ENCODE measurements around the gene CDK19. TPM values are rescaled to one million over a fixed set of nuclear protein-coding genes. Genes with fewer than 3 reads are reported as not detected.
"Not testable (repeated sequence)": the region's sequence is repeated elsewhere in the genome, so short reads cannot be mapped to it uniquely, and the experiment has no call there.

CDK19 gene
- total RNA-seq, 5 donors from 2014 or later (not counting 1 experiment from before 2014, with no cell fraction given), result 11.4 to 16.1 (median 14.2) TPM

DNA sequence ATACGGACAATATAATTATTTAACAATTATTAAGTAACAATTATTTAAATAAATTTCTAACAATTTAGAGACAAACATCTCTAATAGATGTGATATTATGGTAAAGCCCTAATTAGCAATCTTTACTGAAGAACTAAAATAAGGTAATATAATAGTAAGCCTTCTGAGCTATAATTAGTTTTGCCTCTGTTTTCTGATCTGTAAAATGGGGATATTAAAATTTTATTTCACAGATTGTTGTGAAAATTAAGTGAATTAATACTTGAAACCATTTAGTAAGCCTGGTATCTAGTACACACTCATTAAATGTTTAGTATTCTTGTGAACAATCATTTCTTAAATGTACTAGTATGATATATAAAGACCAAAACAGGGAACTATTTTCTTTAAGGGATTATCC is 70.3 kb downstream of the CDK19 start:
- Histone ChIP-seq H3K4me1 (ENCODE audit: control insufficient read depth in 1 of 2, extremely low read depth in 1 of 2, insufficient read depth in 2 of 2, low read length in 2 of 2) (no peaks in the 10 kb centered on the region), H3K27ac (ENCODE audit: low read length) (no peak overlapping the region), H3K4me3 (ENCODE audit: control insufficient read depth in 1 of 2, extremely low read depth in 1 of 2, low read length in 1 of 2) (no peak overlapping the region), H3K27me3 (replicated peaks in 1 of 2; ENCODE audit: control insufficient read depth in 2 of 2, extremely low read depth in 1 of 2, insufficient read depth in 2 of 2, low read length in 1 of 2) (no peaks in the 10 kb centered on the region), H3K9me3 (peaks cover 8% of the 10 kb centered on the region), H3K36me3 (ENCODE audit: control insufficient read depth in 2 of 2, extremely low read depth in 1 of 2, insufficient read depth in 1 of 2, low read length in 1 of 2) (peaks cover 0 to 4% of the 10 kb centered on the region in 2 donors)
- H3K4me3 Mint-ChIP-seq, result no peak overlapping the region
- H3K4me1 Mint-ChIP-seq, result peaks cover 0 to 2% (median 1%) of the 10 kb centered on the region in 3 donors
- WGBS (ENCODE audit: insufficient coverage), result no CpG with 5 or more reads among the region's 1 CpG
- ChIA-PET POLR2A (interaction anchor here in 1 of 2 donors (0.6 kb wide), 1 partner anchor 728 kb away, joined by 3 read pairs; no protein-coding TSS in a partner anchor), CTCF (no interaction called here)
- H3K27me3 Mint-ChIP-seq, result no peaks in the 10 kb centered on the region
- ATAC-seq (replicated peaks in 1 of 4) (no peak), DNase-seq (no peak)
- peaks cover 9 to 26% (median 15%) of the 10 kb centered on the region in 3 donors for H3K9me3 Mint-ChIP-seq
- no peak overlapping the region for H3K27ac Mint-ChIP-seq
- peaks cover 43% of the 10 kb centered on the region for H3K36me3 Mint-ChIP-seq

DNA sequence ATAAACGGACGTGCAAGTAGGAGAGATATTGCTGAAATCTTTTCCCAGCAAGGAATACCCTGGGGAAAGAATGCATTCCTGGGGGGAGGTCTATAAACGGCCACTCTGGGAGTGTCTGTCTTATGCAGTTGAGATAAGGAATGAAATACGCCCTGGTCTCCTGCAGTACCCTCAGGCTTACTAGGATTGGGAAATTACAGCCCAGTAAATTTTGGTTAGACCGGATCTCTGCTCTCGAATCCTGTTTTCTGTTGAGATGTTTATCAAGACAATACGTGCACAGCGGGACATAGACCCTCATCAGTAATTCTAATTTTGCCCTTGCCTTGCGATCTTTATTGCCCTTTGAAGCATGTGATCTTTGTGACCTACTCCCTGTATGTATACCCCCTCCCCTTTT is 72.7 kb downstream of the CDK19 start:
- H3K36me3 Mint-ChIP-seq, result peaks cover 50% of the 10 kb centered on the region
- H3K27me3 Mint-ChIP-seq; H3K27me3 ChIP-seq (replicated peaks in 1 of 2; ENCODE audit: control insufficient read depth in 2 of 2, extremely low read depth in 1 of 2, insufficient read depth in 2 of 2, low read length in 1 of 2); CTCF ChIA-PET; H3K4me3 Mint-ChIP-seq; H3K4me3 ChIP-seq (ENCODE audit: control insufficient read depth in 1 of 2, extremely low read depth in 1 of 2, low read length in 1 of 2); H3K27ac Mint-ChIP-seq; DNase-seq; ATAC-seq (replicated peaks in 1 of 4); H3K27ac ChIP-seq (ENCODE audit: low read length); POLR2A ChIA-PET; H3K4me1 Mint-ChIP-seq; H3K36me3 ChIP-seq (ENCODE audit: control insufficient read depth in 2 of 2, extremely low read depth in 1 of 2, insufficient read depth in 1 of 2, low read length in 1 of 2); H3K4me1 ChIP-seq (ENCODE audit: control insufficient read depth in 1 of 2, extremely low read depth in 1 of 2, insufficient read depth in 2 of 2, low read length in 2 of 2); H3K9me3 ChIP-seq: not testable (repeated sequence)
- H3K9me3 Mint-ChIP-seq, result peaks cover 9 to 26% (median 15%) of the 10 kb centered on the region in 3 donors
- 96% methylated on average over 7 of the region's 9 CpGs for WGBS (ENCODE audit: insufficient coverage)

DNA sequence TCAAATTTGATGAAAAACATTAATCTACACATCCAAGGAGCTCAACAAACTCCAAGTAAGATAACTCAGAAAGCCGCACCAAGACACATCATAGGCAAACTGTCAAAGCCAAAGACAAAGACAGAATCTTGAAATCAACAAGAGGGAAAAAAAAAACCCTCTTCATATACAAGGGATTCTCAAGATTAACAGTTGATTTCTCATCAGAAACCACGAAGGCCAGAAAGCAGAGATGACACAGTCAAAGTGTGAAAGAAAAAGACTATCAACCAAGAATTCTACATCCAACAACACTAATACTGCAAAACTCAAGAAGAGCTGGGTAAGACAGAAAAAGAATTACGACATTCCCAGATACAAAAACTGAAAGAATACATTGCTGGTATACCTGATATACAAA is 73.8 kb downstream of the CDK19 start:
- Mint-ChIP-seq H3K36me3 (peaks cover 54% of the 10 kb centered on the region), H3K27me3 (no peaks in the 10 kb centered on the region), H3K27ac (no peak overlapping the region), H3K4me1 (no peaks in the 10 kb centered on the region), H3K9me3 (peaks cover 9 to 26% (median 15%) of the 10 kb centered on the region in 3 donors), H3K4me3 (no peak overlapping the region)
- Histone ChIP-seq H3K36me3 (ENCODE audit: control insufficient read depth in 2 of 2, extremely low read depth in 1 of 2, insufficient read depth in 1 of 2, low read length in 1 of 2) (peaks cover 0 to 4% of the 10 kb centered on the region in 2 donors), H3K27ac (ENCODE audit: low read length) (no peak overlapping the region), H3K4me1 (ENCODE audit: control insufficient read depth in 1 of 2, extremely low read depth in 1 of 2, insufficient read depth in 2 of 2, low read length in 2 of 2) (no peaks in the 10 kb centered on the region), H3K9me3 (peaks cover 8% of the 10 kb centered on the region), H3K27me3 (replicated peaks in 1 of 2; ENCODE audit: control insufficient read depth in 2 of 2, extremely low read depth in 1 of 2, insufficient read depth in 2 of 2, low read length in 1 of 2) (no peaks in the 10 kb centered on the region), H3K4me3 (ENCODE audit: control insufficient read depth in 1 of 2, extremely low read depth in 1 of 2, low read length in 1 of 2) (no peak overlapping the region)
- ATAC-seq (replicated peaks in 1 of 4) (no peak), DNase-seq (no peak)
- POLR2A ChIA-PET, result interaction anchor here (0.6 to 0.7 kb wide), 2 partner anchors 104 to 318 kb away, joined by 3 to 4 read pairs; no protein-coding TSS in a partner anchor
- CTCF ChIA-PET, result interaction anchor here in 1 of 2 donors (0.7 kb wide), 1 partner anchor 27 kb away, joined by 3 read pairs; no protein-coding TSS in a partner anchor
- no CpG with 5 or more reads among the region's 3 CpGs for WGBS (ENCODE audit: insufficient coverage)

DNA sequence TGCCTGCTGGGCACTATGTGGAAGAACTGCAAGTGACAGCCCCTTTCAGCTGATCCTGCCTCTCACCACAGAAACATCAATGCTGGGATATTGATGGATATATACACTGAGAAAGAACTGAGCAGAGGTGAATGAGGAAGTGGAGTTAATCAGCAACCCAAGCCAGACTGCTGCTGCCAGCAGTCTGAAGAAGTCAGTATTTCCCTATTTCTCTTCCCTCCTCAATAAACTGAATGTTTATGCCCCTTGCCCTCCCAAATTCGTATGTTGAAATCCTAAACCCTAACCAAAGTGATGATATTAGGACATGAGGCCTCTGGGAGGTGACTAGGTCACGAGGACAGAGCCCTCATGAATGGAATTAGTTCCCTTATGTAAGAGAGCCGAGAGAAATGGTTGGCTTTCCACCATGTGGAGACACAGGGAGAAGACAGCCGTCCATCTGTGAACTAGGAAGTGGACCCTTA is 76.3 kb downstream of the CDK19 start:
- Mint-ChIP-seq H3K36me3 (peaks cover 49% of the 10 kb centered on the region), H3K9me3 (peaks cover 9 to 26% (median 15%) of the 10 kb centered on the region in 3 donors), H3K27ac (no peak overlapping the region), H3K4me1 (no peaks in the 10 kb centered on the region), H3K4me3 (no peak overlapping the region), H3K27me3 (no peaks in the 10 kb centered on the region)
- Histone ChIP-seq H3K9me3 (peaks cover 8% of the 10 kb centered on the region), H3K27me3 (replicated peaks in 1 of 2; ENCODE audit: control insufficient read depth in 2 of 2, extremely low read depth in 1 of 2, insufficient read depth in 2 of 2, low read length in 1 of 2) (no peaks in the 10 kb centered on the region), H3K36me3 (ENCODE audit: control insufficient read depth in 2 of 2, extremely low read depth in 1 of 2, insufficient read depth in 1 of 2, low read length in 1 of 2) (peaks cover 0 to 7% of the 10 kb centered on the region in 2 donors), H3K27ac (ENCODE audit: low read length) (no peak overlapping the region), H3K4me1 (ENCODE audit: control insufficient read depth in 1 of 2, extremely low read depth in 1 of 2, insufficient read depth in 2 of 2, low read length in 2 of 2) (no peaks in the 10 kb centered on the region), H3K4me3 (ENCODE audit: control insufficient read depth in 1 of 2, extremely low read depth in 1 of 2, low read length in 1 of 2) (no peak overlapping the region)
- POLR2A ChIA-PET, result no interaction called here
- no peak for DNase-seq
- no peak for ATAC-seq (replicated peaks in 1 of 4)
- WGBS (ENCODE audit: insufficient coverage), result 100% methylated on average over 2 of the region's 4 CpGs
- CTCF ChIA-PET, result no interaction called here

DNA sequence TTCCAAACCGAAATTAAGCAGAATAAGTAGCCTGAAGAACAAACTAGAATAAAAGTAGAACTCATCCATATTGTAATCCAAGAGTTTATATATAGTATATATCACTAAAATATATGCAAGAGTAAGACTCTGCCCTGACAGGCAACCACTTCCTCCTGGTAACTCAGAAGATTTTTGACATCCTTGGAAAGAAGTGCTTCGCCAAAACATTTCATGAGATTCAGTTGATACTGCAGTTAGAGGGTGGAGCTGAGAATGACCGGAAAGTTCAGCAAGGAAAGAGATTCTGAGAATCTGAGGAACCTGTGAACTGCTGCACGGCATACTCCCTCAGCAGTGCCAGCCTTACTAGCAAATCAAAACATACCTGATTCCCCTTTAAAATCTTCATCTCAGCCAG is 79.6 kb downstream of the CDK19 start:
- Histone ChIP-seq H3K4me3 (ENCODE audit: control insufficient read depth in 1 of 2, extremely low read depth in 1 of 2, low read length in 1 of 2) (no peak overlapping the region), H3K4me1 (ENCODE audit: control insufficient read depth in 1 of 2, extremely low read depth in 1 of 2, insufficient read depth in 2 of 2, low read length in 2 of 2) (no peaks in the 10 kb centered on the region), H3K9me3 (no peaks in the 10 kb centered on the region), H3K27me3 (replicated peaks in 1 of 2; ENCODE audit: control insufficient read depth in 2 of 2, extremely low read depth in 1 of 2, insufficient read depth in 2 of 2, low read length in 1 of 2) (no peaks in the 10 kb centered on the region), H3K36me3 (ENCODE audit: control insufficient read depth in 2 of 2, extremely low read depth in 1 of 2, insufficient read depth in 1 of 2, low read length in 1 of 2) (peaks cover 0 to 3% of the 10 kb centered on the region in 2 donors), H3K27ac (ENCODE audit: low read length) (no peak overlapping the region)
- peaks cover 0 to 8% (median 0%) of the 10 kb centered on the region in 3 donors for H3K4me1 Mint-ChIP-seq
- DNase-seq (no peak), ATAC-seq (replicated peaks in 1 of 4) (no peak)
- H3K27me3 Mint-ChIP-seq, result no peaks in the 10 kb centered on the region
- H3K27ac Mint-ChIP-seq, result no peak overlapping the region
- ChIA-PET POLR2A (no interaction called here), CTCF (no interaction called here)
- H3K4me3 Mint-ChIP-seq, result no peak overlapping the region
- 100% methylated on average over 2 of the region's 4 CpGs for WGBS (ENCODE audit: insufficient coverage)
- peaks cover 0 to 4% (median 2%) of the 10 kb centered on the region in 3 donors for H3K9me3 Mint-ChIP-seq
- H3K36me3 Mint-ChIP-seq, result peaks cover 36% of the 10 kb centered on the region

DNA sequence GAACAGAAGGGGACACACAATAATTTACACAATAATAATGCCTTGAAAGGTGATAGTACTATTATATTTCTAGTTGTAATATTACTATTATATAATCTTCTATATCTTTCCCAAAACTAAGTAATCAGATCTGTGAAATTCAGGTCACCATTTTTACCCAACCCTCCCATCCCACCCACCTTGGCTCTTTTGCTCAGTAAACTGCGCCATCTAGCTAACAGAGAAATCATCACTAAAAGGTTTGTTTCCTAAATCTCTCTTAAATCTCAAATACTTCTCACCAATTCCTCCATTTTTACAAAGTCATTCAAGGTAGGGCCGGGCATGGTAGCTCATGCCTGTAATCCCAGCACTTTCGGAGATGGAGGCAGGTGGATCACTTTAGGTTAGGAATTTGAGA is 83.4 kb downstream of the CDK19 start:
- no peaks in the 10 kb centered on the region for H3K9me3 Mint-ChIP-seq
- peaks cover 20% of the 10 kb centered on the region for H3K36me3 Mint-ChIP-seq
- ATAC-seq (replicated peaks in 1 of 4) (no peak), DNase-seq (no peak)
- H3K9me3 ChIP-seq, result no peaks in the 10 kb centered on the region
- no peak overlapping the region for H3K27ac Mint-ChIP-seq
- H3K4me1 ChIP-seq (ENCODE audit: control insufficient read depth in 1 of 2, extremely low read depth in 1 of 2, insufficient read depth in 2 of 2, low read length in 2 of 2), result no peaks in the 10 kb centered on the region
- H3K36me3 ChIP-seq (ENCODE audit: control insufficient read depth in 2 of 2, extremely low read depth in 1 of 2, insufficient read depth in 1 of 2, low read length in 1 of 2), result peaks cover 0 to 3% of the 10 kb centered on the region in 2 donors
- no peaks in the 10 kb centered on the region for H3K27me3 ChIP-seq (replicated peaks in 1 of 2; ENCODE audit: control insufficient read depth in 2 of 2, extremely low read depth in 1 of 2, insufficient read depth in 2 of 2, low read length in 1 of 2)
- POLR2A ChIA-PET, result interaction anchor here in 1 of 2 donors (0.6 kb wide), 1 partner anchor 81 kb away, joined by 4 read pairs; no protein-coding TSS in a partner anchor
- H3K4me3 ChIP-seq (ENCODE audit: control insufficient read depth in 1 of 2, extremely low read depth in 1 of 2, low read length in 1 of 2), result no peak overlapping the region
- no peaks in the 10 kb centered on the region for H3K27me3 Mint-ChIP-seq
- H3K4me1 Mint-ChIP-seq, result peaks cover 0 to 8% (median 1%) of the 10 kb centered on the region in 3 donors
- 100% methylated on average over 1 of the region's 3 CpGs for WGBS (ENCODE audit: insufficient coverage)
- CTCF ChIA-PET, result no interaction called here
- H3K27ac ChIP-seq (ENCODE audit: low read length), result no peak overlapping the region
- no peak overlapping the region for H3K4me3 Mint-ChIP-seq

All from T-cell (primary cell).